GM21723 (cell line): ENCODE results near the gene EPHB6.

Experiments
- ATAC-seq: cut with Tn5 transposase; IDR thresholded peaks from one replicate; pipeline ENCODE4 v1.9.1; 2021; ENCODE audit warnings: mild to moderate bottlenecking, moderate library complexity; ENCODE audit not compliant: unreplicated experiment

Gene EPHB6

DNA sequence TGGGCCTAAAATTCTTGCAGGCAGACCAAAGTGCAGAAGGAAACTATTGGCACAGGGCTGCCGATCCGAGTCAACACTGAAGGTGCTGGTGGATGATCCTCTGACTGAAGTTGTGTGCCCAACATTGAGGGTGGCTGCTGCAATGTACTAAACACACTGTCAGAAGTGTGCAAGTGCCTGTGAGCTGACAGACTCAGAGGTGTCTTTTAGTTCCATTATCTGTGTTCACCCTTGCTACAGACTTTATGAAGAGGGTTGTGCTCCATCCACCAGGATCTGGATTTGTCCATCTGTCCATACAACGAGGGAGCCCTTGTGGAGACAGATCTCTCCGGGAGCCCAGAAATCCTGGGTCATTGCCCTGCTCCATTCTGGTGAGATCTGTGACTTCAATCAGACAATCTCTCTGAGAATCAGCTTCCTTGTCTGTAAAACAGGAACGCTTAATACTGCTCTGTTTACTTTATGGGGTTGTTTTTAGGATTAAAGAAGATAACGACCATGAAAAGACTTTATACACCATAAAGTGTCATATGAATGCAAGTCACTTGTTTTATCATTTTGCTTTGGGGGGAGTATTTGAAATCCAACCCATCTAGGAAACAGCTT, 40.2 kb downstream of the EPHB6 start:
- ATAC-seq, result no peak

- ATAC-seq, result no peak
Measured at GRCh38 chr7:142896151-142896550, 41.3 kb downstream of the EPHB6 start.

GRCh38 chr7:142896741-142897379, 42.0 kb downstream of the EPHB6 start:
- no peak for ATAC-seq

DNA sequence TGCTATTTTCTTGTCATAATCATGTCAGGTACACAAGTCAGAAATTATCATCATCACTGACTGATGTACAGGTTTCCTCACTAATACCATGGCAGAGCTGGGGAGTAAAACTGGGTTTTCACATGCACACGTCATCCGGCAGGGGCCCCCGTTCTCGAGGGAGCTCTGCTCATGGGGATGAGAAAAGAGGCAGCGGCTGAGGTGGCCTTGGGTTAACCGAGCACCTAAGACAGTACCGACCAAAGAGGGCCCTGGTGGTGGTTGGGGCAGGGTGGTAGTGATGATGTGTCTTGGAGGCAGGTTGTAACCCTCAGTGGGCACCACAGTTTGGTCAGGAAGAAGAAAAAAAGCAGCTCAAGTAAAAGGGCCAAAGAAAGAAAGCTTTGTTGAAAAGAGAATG, 42.8 kb downstream of the EPHB6 start:
- no peak for ATAC-seq

DNA sequence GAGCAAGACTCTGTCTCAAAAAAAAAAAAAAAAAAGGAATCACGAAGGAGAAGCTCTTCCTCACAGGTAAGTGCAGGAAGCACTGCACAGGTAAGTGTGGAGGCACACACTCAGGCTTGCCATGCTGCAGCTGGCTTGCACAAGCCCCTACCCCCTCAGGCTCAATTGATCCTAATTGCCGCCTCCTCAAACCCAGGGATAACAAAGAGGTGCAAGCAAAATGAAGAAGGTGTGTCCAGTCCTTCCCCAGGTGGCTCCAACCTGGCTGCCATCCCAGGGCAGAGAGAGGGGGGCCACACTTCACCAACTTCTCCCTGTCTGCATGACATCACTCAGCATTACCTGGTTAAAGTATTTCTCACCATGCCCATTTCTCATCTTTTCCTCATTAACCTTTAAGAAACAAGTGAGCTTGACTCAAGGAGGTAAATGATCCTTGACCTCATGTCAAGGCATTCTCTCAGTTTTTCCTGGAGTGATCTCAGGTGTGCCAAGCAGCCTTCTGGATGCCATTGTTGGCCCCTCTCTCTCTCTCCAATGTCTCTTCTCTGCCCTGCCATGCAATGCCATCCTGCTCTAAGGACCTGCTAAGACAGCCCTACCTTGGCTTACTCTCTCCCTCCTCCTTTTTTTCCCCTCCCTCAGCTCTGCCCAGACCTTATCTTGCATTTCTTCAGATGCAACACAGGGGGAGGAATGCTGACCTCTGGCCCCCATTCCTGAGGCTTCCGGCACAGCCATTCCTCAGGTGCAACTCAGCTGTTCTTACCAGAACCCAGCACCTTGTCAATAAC, 43.7 kb downstream of the EPHB6 start:
- no peak for ATAC-seq

DNA sequence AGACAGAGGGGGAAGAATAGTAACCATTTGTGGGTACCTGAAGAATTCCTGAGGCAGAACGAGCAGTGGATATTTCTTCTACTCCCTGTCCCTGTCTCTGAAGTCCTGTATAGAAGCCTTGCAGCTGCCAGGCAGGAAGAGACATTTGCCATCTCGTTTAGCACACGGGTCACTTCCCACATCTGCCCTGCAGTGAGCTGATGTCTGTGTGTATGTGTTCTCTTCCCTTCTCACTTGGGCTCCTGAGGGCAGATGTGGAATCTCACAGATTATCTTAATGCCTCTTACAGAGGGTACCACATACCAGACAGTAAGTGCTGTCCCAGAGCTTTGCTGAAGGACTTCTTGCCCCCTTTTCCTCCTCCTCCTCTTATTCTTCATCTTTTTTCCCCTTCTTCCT, 44.8 kb downstream of the EPHB6 start:
- ATAC-seq, result no peak

DNA sequence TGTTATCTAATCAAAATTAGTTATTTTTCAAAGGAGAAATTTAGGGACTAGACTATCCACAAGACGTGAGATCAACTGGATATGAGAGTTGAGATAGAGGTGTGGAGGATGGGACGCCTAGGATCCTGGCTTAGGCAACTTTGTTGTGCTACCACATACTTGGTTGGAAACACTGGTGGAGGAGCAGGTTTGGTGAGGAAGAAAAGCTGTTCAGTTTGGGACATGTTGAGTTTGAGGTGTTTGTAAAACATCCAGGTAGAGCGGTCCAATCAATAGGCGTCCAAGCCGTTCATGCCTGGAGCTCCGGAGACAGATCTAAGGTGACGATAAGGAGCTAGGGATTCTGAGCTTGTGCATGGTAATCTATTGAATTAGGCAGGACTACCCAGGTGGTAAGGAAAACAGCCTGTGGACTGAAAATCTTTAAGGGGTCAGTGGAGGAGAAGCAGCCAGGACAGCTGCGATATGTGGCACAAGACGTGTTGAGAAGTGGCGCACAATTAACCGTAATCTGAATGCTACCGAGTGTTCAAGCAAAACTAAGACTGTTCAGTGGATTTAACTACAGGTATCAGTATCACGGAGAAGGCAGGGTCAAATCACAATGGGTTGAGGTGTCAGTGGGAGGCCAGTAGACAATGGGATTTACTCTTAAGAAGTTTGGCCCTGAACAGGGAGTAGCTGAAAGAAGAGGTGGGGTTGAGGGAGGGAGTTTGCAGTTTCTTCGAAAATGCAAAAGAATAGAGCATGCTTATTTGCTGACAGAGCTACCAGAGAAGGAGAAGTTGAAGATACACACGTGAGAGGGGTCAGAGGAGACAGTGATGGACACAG, 46.8 kb downstream of the EPHB6 start:
- ATAC-seq, result no peak

DNA sequence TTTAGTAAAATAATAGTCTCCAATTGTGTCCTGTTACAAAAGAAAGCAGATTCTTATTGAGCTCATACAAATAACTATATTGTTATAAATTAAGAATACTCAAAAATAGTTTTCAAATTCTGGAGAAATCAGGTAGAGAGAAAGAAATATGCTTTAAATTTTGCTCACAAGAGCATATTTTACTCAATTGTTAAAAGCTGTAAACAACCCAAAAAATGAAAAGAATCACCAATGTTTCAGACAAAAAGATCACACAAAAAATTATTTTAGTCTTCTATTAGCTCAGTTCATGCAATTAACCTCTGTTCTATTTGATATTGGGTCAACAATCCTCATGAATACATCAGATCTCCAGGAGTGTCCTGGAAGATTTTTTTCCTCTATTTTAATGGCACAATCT, 49.3 kb downstream of the EPHB6 start:
- no peak for ATAC-seq

- no peak for ATAC-seq
Measured at GRCh38 chr7:142905759-142906158, 50.9 kb downstream of the EPHB6 start.

GRCh38 chr7:142906643-142907042, 51.8 kb downstream of the EPHB6 start:
- no peak for ATAC-seq

GRCh38 chr7:142908290-142908689, 53.4 kb downstream of the EPHB6 start:
- no peak for ATAC-seq

DNA sequence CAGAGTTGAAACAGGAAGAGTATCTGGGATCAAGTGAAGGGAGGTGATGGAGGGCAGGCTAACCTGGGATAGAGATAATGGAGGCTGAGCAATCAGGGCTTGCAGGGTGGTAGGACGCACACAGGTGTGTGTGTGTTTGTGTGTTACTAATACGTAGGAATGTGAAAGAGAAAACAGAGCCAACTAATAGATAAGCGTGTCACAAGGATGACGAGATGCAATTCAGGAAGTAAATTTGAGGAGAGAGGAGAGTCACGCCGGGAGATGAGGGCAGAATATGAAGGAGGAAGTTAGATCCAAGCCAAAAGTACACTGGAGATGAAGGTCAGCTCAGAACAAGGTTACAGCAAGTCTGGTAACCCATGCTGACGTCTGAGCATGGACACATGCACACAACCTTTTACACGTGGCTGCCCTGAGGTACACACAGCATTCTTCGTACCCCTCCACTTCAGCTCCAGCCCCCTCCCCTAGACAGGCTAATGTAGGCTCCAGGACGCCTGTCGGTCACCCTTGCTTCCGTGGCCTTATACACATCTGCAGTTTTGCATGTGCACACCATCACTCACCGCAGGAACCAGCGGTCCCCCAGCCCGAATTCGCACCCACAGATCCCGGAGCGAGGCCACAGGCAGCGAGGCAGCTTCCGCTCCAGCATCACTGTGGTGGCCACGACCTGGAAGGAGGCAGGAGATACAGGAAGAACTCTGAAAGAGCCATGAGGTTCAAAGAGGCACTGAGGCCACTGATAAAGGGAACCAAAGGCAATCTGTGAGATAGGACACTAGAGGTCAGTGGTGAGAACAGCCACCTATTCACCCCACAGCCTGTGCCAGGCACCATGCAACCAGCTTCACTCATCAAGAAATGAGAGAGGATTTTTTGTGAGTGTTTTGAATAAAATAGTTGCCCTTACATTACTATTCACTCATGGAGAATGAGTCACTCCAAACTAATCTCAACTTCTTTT, 54.3 kb downstream of the EPHB6 start:
- no peak for ATAC-seq

- no peak for ATAC-seq
Measured at GRCh38 chr7:142910031-142910433, 55.2 kb downstream of the EPHB6 start.

DNA sequence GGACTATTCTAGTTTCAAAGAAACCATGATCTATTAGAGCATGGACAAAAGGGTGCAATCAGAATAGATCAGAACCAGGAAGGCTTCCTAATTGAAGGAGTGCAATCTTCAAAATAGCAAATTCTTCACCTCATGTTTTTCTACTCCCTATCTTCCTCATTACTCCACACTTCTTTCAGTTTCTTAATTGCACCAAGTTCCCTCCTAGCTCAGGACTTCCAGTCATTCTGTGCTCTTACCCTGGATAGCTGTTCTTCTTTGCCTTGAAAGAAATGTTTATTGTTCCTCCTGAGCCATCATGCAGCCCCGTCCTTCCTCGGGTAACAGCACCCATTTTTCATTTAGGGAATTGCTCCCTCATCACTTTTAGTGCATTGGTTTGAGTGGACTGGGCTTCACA, 55.6 kb downstream of the EPHB6 start:
- no peak for ATAC-seq

GRCh38 chr7:142913051-142913450, 58.2 kb downstream of the EPHB6 start:
- no peak for ATAC-seq

DNA sequence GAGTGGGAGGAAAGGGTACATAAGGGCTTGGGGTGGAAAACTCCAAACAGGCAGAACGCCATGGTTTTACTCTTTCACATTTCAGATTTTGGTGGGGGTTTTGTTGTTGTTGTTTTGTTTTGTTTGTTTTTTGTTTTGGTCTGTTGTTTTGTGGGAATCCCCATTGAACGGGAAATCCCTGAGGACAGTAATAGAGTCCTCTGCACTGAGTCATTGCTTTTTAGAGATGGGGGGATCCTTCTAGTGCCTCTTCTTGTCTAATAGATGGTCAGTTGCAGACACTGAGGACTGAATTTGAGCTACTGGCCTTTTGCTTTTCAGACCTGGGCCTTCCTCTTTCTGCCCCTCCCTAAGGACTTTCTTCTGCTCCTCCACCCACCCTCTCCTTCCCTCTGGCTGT, 58.7 kb downstream of the EPHB6 start:
- no peak for ATAC-seq

GRCh38 chr7:142914121-142914520, 59.2 kb downstream of the EPHB6 start:
- ATAC-seq, result no peak

DNA sequence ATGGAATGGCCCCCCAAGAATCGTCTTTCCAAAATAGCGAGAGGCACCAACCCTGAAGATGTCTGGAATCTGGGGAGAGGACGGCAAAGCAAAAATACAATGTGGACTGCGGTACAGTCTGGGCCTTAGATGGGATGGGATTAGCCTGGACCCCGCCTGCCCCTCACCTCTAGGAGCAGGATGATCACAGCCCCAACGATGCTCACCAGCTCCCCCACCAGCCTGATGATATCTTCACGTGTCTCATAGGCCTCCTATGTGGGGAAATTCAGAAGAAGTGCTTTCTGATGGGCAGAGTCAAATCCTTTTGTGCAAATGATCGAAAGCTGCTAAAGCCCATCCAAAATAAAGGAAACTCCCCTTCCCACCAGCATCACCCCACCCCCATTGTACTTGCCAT, 60.4 kb downstream of the EPHB6 start:
- no peak for ATAC-seq

GRCh38 chr7:142916508-142916907, 61.6 kb downstream of the EPHB6 start:
- no peak for ATAC-seq

- ATAC-seq, result no peak
Measured at GRCh38 chr7:142917447-142917846, 62.6 kb downstream of the EPHB6 start.
